OCI-LY1 (cell line): ENCODE measurements around the gene BACH2.

Source experiments
- H2AFZ ChIP-seq: fragments of 200-600 bp; sonication (generic), shearing (Covaris generic); 2 replicates; pipeline ENCODE4 v1.6.0; 2014; ENCODE audit warnings: antibody characterized with exemption, mild to moderate bottlenecking, low read length
- H3F3A ChIP-seq: fragments of 200-600 bp; sonication (generic), shearing (Covaris generic); 2 replicates; pipeline ENCODE4 v1.6.0; 2014; ENCODE audit warnings: mild to moderate bottlenecking, antibody characterized with exemption, low read length, moderate library complexity; ENCODE audit not compliant: insufficient read depth
- H3K27ac ChIP-seq: fragments of 200-600 bp; sonication (generic); 2 replicates; pipeline ENCODE4 v1.5.1; 2014; ENCODE audit warnings: low read length, mixed run types, mild to moderate bottlenecking, low read depth; ENCODE audit not compliant: poor library complexity, severe bottlenecking
- H3K27me3 ChIP-seq: fragments of 200-600 bp; sonication (generic); 2 replicates; pipeline ENCODE4 v1.6.0; 2014; ENCODE audit warnings: antibody characterized with exemption, mild to moderate bottlenecking, low read length, moderate library complexity; ENCODE audit not compliant: insufficient read depth
- H3K36me3 ChIP-seq: fragments of 200-600 bp; sonication (generic); 2 replicates; pipeline ENCODE4 v1.6.1; 2014; ENCODE audit warnings: mild to moderate bottlenecking, antibody characterized with exemption, low read length, moderate library complexity, mixed read lengths; ENCODE audit not compliant: insufficient read depth
- H3K4me1 ChIP-seq: fragments of 200-600 bp; sonication (generic); 2 replicates; pipeline ENCODE4 v1.5.1; 2014; ENCODE audit warnings: mild to moderate bottlenecking, low read length, moderate library complexity; ENCODE audit not compliant: insufficient read depth, severe bottlenecking
- H3K4me2 ChIP-seq: fragments of 200-600 bp; sonication (generic), shearing (Covaris generic); 2 replicates; pipeline ENCODE4 v1.6.1; 2014; ENCODE audit warnings: low read length
- H3K4me3 ChIP-seq: fragments of 200-600 bp; sonication (generic); 2 replicates; pipeline ENCODE4 v1.5.1; 2014; ENCODE audit warnings: low read length, low read depth, mild to moderate bottlenecking, mixed read lengths; ENCODE audit not compliant: poor library complexity, severe bottlenecking
- H3K79me2 ChIP-seq: fragments of 200-600 bp; shearing (Covaris generic); 2 replicates; pipeline ENCODE4 v1.6.1; 2016; ENCODE audit warnings: mixed run types, low read length, mixed read lengths; ENCODE audit not compliant: insufficient read depth
- H3K9ac ChIP-seq: fragments of 200-600 bp; sonication (generic), shearing (Covaris generic); 2 replicates; pipeline ENCODE4 v1.6.1; 2014; ENCODE audit warnings: mild to moderate bottlenecking, low read length, mixed read lengths
- H3K9me2 ChIP-seq: fragments of 200-600 bp; sonication (generic), shearing (Covaris generic); 2 replicates; pipeline ENCODE4 v1.6.1; 2014; ENCODE audit warnings: low read depth, mild to moderate bottlenecking, low read length, mixed read lengths
- H3K9me3 ChIP-seq: fragments of 200-600 bp; shearing (Covaris generic); 2 replicates; pipeline ENCODE4 v1.6.1; 2014; ENCODE audit warnings: low read length, mixed read lengths
- H4K20me1 ChIP-seq: fragments of 200-600 bp; sonication (generic), shearing (Covaris generic); 2 replicates; pipeline ENCODE4 v1.6.0; 2016; ENCODE audit warnings: mild to moderate bottlenecking, low read length; ENCODE audit not compliant: insufficient read depth
- CTCF ChIP-seq: fragments of 200-600 bp; sonication (generic), shearing (Covaris generic); IDR thresholded peaks from 2 replicates; pipeline ENCODE4 v1.5.1; 2017; ENCODE audit warnings: mild to moderate bottlenecking, antibody characterized with exemption, low read length, moderate library complexity, mixed read lengths
- EZH2 ChIP-seq: fragments of 200-600 bp; sonication (generic), shearing (Covaris generic); IDR thresholded peaks from 2 replicates; pipeline ENCODE4 v1.8.0; 2017; ENCODE audit warnings: borderline replicate concordance, mixed run types, mild to moderate bottlenecking, antibody characterized with exemption, low read length, moderate library complexity, mixed read lengths

The BACH2 gene

GRCh38 chr6:90294614-90294988 lies 2.0 kb downstream of the BACH2 start:
- Histone ChIP-seq H2AFZ (no peak overlapping the region), H3K36me3 (peaks cover 64% of the 10 kb centered on the region), H3K9me2 (no peaks in the 10 kb centered on the region), H3K4me2 (peak overlapping the region; percentile 94), H3K9ac (peak overlapping the region; percentile 96), H4K20me1 (no peaks in the 10 kb centered on the region), H3K9me3 (no peaks in the 10 kb centered on the region), H3K4me1 (peaks cover 73% of the 10 kb centered on the region), H3K4me3 (peak overlapping the region; percentile 96), H3K27ac (peak overlapping the region; percentile 93), H3K27me3 (no peaks in the 10 kb centered on the region), H3K79me2 (peaks cover 65% of the 10 kb centered on the region), H3F3A (peaks cover 9% of the 10 kb centered on the region; the same call in 1 of the 2 replicates)
- peak; percentile 18; the same call in 1 of the 2 replicates for TF ChIP-seq CTCF
- no peak for TF ChIP-seq EZH2

GRCh38 chr6:90294008-90294511 lies 2.6 kb downstream of the BACH2 start:
- H3K79me2 ChIP-seq = peaks cover 70% of the 10 kb centered on the region
- H2AFZ ChIP-seq = no peak overlapping the region
- H3F3A ChIP-seq = peaks cover 15% of the 10 kb centered on the region
- H3K9me2 ChIP-seq = no peaks in the 10 kb centered on the region
- peak overlapping the region; percentile 93 for H3K27ac ChIP-seq
- H3K4me1 ChIP-seq = peaks cover 73% of the 10 kb centered on the region
- H3K36me3 ChIP-seq = peaks cover 69% of the 10 kb centered on the region
- TF ChIP-seq CTCF (no peak), EZH2 (no peak)
- H3K4me2 ChIP-seq = peak overlapping the region; percentile 94
- no peaks in the 10 kb centered on the region for H3K27me3 ChIP-seq
- no peaks in the 10 kb centered on the region for H4K20me1 ChIP-seq
- H3K9ac ChIP-seq = peak overlapping the region; percentile 96
- H3K4me3 ChIP-seq = peak overlapping the region; percentile 96
- H3K9me3 ChIP-seq = no peaks in the 10 kb centered on the region

DNA sequence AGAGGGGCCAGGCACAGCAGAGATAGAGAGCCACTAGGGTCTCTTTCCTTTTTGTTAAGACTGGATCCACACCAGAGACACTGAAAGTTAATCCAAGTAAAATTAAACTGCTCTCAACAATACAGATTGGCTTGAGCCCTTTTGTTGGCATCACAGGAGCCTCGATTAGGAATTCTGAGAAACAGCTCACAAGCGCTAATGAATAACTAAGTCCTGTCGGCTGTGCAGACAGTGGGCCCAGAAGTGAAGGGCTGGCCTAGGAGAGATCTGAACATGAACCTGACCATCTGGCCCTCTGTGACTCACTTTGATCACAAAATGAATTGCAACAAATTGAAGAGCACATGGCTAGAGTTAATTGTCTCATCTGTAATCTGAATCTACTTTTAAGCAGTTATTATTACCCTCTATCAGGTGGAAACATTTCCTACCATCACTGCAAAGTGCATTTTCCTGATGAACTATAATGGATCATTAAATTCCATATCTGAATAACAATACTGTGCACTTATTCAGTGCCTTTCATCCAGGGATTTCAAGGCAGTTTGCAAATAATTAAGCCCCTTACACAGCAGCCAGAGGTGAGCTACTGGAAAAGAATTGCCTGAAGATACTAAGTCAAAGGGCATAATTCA lies 3.2 kb downstream of the BACH2 start:
- H2AFZ ChIP-seq = no peak overlapping the region
- H3K4me2 ChIP-seq = peak overlapping the region; percentile 94
- no peaks in the 10 kb centered on the region for H4K20me1 ChIP-seq
- peaks cover 21% of the 10 kb centered on the region for H3F3A ChIP-seq
- no peaks in the 10 kb centered on the region for H3K9me2 ChIP-seq
- H3K4me1 ChIP-seq = peaks cover 73% of the 10 kb centered on the region
- TF ChIP-seq EZH2 (no peak), CTCF (no peak)
- H3K79me2 ChIP-seq = peaks cover 76% of the 10 kb centered on the region
- H3K9ac ChIP-seq = peak overlapping the region; percentile 96
- H3K9me3 ChIP-seq = no peaks in the 10 kb centered on the region
- H3K4me3 ChIP-seq = peak overlapping the region; percentile 96
- peaks cover 75% of the 10 kb centered on the region for H3K36me3 ChIP-seq
- H3K27me3 ChIP-seq = no peaks in the 10 kb centered on the region
- H3K27ac ChIP-seq = peak overlapping the region; percentile 93
